GM12878 (cell line): ENCODE data around the gene GABRA1. TPM values are rescaled to one million over a fixed set of nuclear protein-coding genes. Genes with fewer than 3 reads are reported as not detected.

Source experiments
- ATAC-seq: fragments of 200-7000 bp; cut with Tn5 transposase; 3 replicates; pipeline ENCODE4 v1.9.1; 2020; ENCODE audit warnings: mild to moderate bottlenecking, moderate library complexity
- BruUV-seq: library from RNA; stranded (reverse); fragments of 400-500 nt; replicated peaks from 2 replicates; lab custom pipeline; 2021; lab: Mats Ljungman, UMichigan
- CTCF ChIA-PET: fragments of 300-600 bp; sonication (Branson Sonifier 250); formaldehyde crosslinking; extraction: SDS; loops from one replicate; lab custom pipeline; 2021; ENCODE audit warnings: inconsistent platforms; lab: Yijun Ruan, JAX
- POLR2A ChIA-PET: fragments of 350-600 bp; formaldehyde crosslinking; extraction: SDS; loops from one replicate; lab custom pipeline; 2021; ENCODE audit warnings: inconsistent platforms; lab: Charles Lee
- RAD21 ChIA-PET: fragments of 300-600 bp; sonication (Branson Sonifier 250); formaldehyde crosslinking; loops from one replicate; lab custom pipeline; 2023; ENCODE audit warnings: antibody characterized with exemption; ENCODE audit not compliant: unreplicated experiment; lab: Charles Lee
- SMC1A ChIA-PET: fragments of 300-600 bp; sonication (Branson Sonifier 250); formaldehyde crosslinking; loops from one replicate; lab custom pipeline; 2023; ENCODE audit not compliant: unreplicated experiment, uncharacterized antibody; lab: Charles Lee
- DNase-seq: peaks from one replicate; pipeline ENCODE4 v3.0.0-alpha.2; 2011; ENCODE audit warnings: low read depth, low spot score
- FAIRE-seq: peaks from 3 replicates; lab custom pipeline; 2011; peaks lifted over from hg19 to GRCh38; lab: Jason Lieb, UNC
- H2AFZ ChIP-seq: 2 replicates; pipeline ENCODE4 v1.6.0; 2011; ENCODE audit warnings: low read depth, low read length, control low read depth; ENCODE audit not compliant: control insufficient read depth
- H3K27ac ChIP-seq: 2 replicates; pipeline ENCODE4 v1.5.1; 2011; ENCODE audit warnings: control low read depth; ENCODE audit not compliant: control insufficient read depth, insufficient read depth
- H3K27me3 ChIP-seq, 2 experiments: replicated peaks in 1 of 2; 2 replicates each; pipeline versions ENCODE4 v1.6.0 to v1.6.1; 2011; ENCODE audit warnings: low read length in 1 of 2; ENCODE audit not compliant: control insufficient read depth in 2 of 2, insufficient read depth in 2 of 2
- H3K36me3 ChIP-seq, 2 experiments: 2 replicates each; pipeline ENCODE4 v1.5.1; 2011; ENCODE audit warnings: low read length in 1 of 2; ENCODE audit not compliant: control insufficient read depth in 2 of 2, insufficient read depth in 2 of 2
- H3K4me1 ChIP-seq: 2 replicates; pipeline ENCODE4 v1.6.1; 2011; ENCODE audit warnings: mild to moderate bottlenecking, low read length, moderate library complexity, mixed read lengths; ENCODE audit not compliant: control insufficient read depth, insufficient read depth
- H3K4me2 ChIP-seq: 2 replicates; pipeline ENCODE4 v1.6.0; 2011; ENCODE audit warnings: control low read depth; ENCODE audit not compliant: control insufficient read depth, insufficient read depth
- H3K4me3 ChIP-seq: fragments of 200-600 bp; sonication (generic); 2 replicates; pipeline ENCODE4 v1.5.1; 2016
- H3K79me2 ChIP-seq: 2 replicates; pipeline ENCODE4 v1.6.0; 2011; ENCODE audit warnings: low read length; ENCODE audit not compliant: control insufficient read depth, insufficient read depth
- H3K9ac ChIP-seq: 2 replicates; pipeline ENCODE4 v1.8.0; 2011; ENCODE audit warnings: low read length, control low read depth, mixed read lengths; ENCODE audit not compliant: control insufficient read depth, insufficient read depth
- H3K9me3 ChIP-seq: replicated peaks from 3 replicates; pipeline ENCODE4 v1.5.1; 2011; ENCODE audit warnings: mild to moderate bottlenecking, low read length; ENCODE audit not compliant: control insufficient read depth, insufficient read depth
- H4K20me1 ChIP-seq: 2 replicates; pipeline ENCODE4 v1.6.0; 2011; ENCODE audit not compliant: control insufficient read depth, insufficient read depth
- CBX3 ChIP-seq: fragments of 200-600 bp; sonication (generic); IDR thresholded peaks from 2 replicates; pipeline ENCODE4 v1.6.1; 2016; ENCODE audit warnings: low read depth, borderline replicate concordance
- CTCF ChIP-seq, 3 experiments: IDR thresholded peaks in 2 of 3; conservative IDR thresholded peaks in 1 of 3; 2 replicates each; pipeline ENCODE4 v1.5.1; 2011; ENCODE audit warnings: low read depth in 3 of 3, low read length in 3 of 3, mild to moderate bottlenecking in 3 of 3, control low read depth in 2 of 3, moderate library complexity in 2 of 3, inconsistent platforms in 1 of 3, mixed read lengths in 1 of 3; ENCODE audit not compliant: control insufficient read depth in 2 of 3, insufficient read depth in 1 of 3; ENCODE audit errors: extremely low read depth in 1 of 3
- IRF5 ChIP-seq: fragments of 450-650 bp; IDR thresholded peaks from 2 replicates; pipeline ENCODE4 v1.6.1; 2017; ENCODE audit warnings: borderline replicate concordance
- KDM1A ChIP-seq: fragments of 200-600 bp; sonication (generic); IDR thresholded peaks from 2 replicates; pipeline ENCODE4 v1.6.1; 2016; ENCODE audit warnings: borderline replicate concordance
- RAD21 ChIP-seq: IDR thresholded peaks from 2 replicates; pipeline ENCODE4 v1.6.1; 2011; ENCODE audit warnings: mild to moderate bottlenecking, low read depth, low read length, moderate library complexity; ENCODE audit not compliant: insufficient read depth
- SP1 ChIP-seq: IDR thresholded peaks from one replicate; pipeline ENCODE4 v1.6.1; 2011; ENCODE audit warnings: low read depth, low read length
- SREBF1 ChIP-seq: IDR thresholded peaks from 2 replicates; pipeline ENCODE4 v1.6.1; 2012; ENCODE audit warnings: mild to moderate bottlenecking, low read length
- SREBF2 ChIP-seq: IDR thresholded peaks from 2 replicates; pipeline ENCODE4 v1.6.1; 2012; ENCODE audit warnings: mild to moderate bottlenecking, low read length
- WGBS: methylation state at CpG from one replicate; pipeline ENCODE4 v1.1.6; 2016; ENCODE audit warnings: low lambda C conversion rate; ENCODE audit not compliant: insufficient replicate concordance, insufficient coverage; ENCODE audit errors: missing lambda C conversion rate; 5-methylcytosine and 5-hydroxymethylcytosine counted together
- in situ Hi-C: fragments of 300-500 bp; cut with MboI; formaldehyde crosslinking; loops from 9 replicates; pipeline ENCODE4 v1.14.3; 2018; ENCODE audit warnings: mixed read lengths
- intact Hi-C: fragments of 100-400 bp; cut with micrococcal nuclease; formaldehyde crosslinking; loops from one replicate; pipeline ENCODE4 v1.14.2; 2022; ENCODE audit not compliant: unreplicated experiment
- polyA plus RNA-seq, 11 experiments: library from polyadenylated mRNA; depleted of rRNA in 4 of 11; unstranded in 6 of 11; stranded (reverse) in 5 of 11; fragments of >200 nt; fragmentation: Nextera tagmentation in 4 of 11; fragmentation: Illumina TruSeq in 1 of 11; extraction: Ambion mirVana in 4 of 11; extraction: Trizol in 1 of 11; gene quantifications; 1 replicate in 1 of 11; 2 replicates in 10 of 11; pipeline versions ENCODE4 v1.2.1 to v1.2.3, GENCODE V29; 2011 to 2016; ENCODE audit warnings: inconsistent platforms in 2 of 11, missing spikeins in 2 of 11, low read depth in 1 of 11
- total RNA-seq, 4 experiments: library from RNA; depleted of rRNA in 3 of 4; stranded (reverse); fragments of >200 nt in 3 of 4; fragmentation: Illumina TruSeq in 1 of 4; extraction: Trizol in 1 of 4; gene quantifications; 2 replicates each; pipeline versions ENCODE4 v1.2.1 to v1.2.3, GENCODE V29; 2013 to 2021
- TF ChIP-seq, protein P1 (sequence below): fragments of 450-650 bp; IDR thresholded peaks from 2 replicates; pipeline ENCODE4 v1.6.1; 2018; ENCODE audit warnings: borderline replicate concordance, mild to moderate bottlenecking; ENCODE audit not compliant: partially characterized antibody

The GABRA1 gene
- total and polyA plus RNA-seq, 10 of the 15 experiments (the other 5 are each of a cell fraction or from before 2014, with no cell fraction given), result not detected

GRCh38 chr5:161850491-161850890 lies 2.6 kb downstream of the GABRA1 start (continued):
- TF ChIP-seq, protein P1, sequence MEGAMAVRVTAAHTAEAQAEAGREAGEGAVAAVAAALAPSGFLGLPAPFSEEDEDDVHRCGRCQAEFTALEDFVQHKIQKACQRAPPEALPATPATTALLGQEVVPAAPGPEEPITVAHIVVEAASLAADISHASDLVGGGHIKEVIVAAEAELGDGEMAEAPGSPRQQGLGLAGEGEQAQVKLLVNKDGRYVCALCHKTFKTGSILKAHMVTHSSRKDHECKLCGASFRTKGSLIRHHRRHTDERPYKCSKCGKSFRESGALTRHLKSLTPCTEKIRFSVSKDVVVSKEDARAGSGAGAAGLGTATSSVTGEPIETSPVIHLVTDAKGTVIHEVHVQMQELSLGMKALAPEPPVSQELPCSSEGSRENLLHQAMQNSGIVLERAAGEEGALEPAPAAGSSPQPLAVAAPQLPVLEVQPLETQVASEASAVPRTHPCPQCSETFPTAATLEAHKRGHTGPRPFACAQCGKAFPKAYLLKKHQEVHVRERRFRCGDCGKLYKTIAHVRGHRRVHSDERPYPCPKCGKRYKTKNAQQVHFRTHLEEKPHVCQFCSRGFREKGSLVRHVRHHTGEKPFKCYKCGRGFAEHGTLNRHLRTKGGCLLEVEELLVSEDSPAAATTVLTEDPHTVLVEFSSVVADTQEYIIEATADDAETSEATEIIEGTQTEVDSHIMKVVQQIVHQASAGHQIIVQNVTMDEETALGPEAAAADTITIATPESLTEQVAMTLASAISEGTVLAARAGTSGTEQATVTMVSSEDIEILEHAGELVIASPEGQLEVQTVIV, result no peak
- no peak for TF ChIP-seq SP1
- TF ChIP-seq SREBF1, result no peak

DNA sequence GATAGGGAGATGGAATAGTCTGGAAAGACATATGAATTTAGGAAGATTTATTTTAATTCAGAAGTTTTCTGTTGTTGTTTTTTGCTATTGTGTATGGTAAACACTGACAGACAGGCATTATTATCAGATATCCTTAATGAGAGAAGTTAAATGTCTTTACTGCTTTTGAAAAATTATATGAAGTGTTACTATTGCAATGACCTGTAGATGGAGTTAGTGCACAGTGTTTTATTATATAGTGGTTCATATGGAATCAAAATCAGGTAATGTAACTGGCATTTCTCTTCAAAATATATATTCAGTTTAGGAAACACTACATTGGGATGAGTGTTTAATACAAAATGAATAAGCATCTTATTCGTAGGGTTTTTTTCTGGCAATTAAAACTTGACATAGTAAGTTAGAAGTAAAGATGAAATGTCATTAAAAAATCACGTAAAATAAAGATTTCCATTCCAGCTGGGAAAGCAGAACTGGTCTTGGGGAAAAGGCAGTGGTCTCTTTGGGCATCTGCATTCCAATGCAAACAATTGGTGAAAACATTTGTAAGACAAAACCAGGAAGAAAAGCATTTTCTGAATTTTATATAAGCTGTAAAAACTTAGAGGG lies 3.9 kb downstream of the GABRA1 start:
- Histone ChIP-seq H3K4me3 (no peak overlapping the region), H3K9me3 (no peaks in the 10 kb centered on the region), H3K9ac (no peak overlapping the region), H3K27ac (no peak overlapping the region), H3K4me2 (no peak overlapping the region), H3K27me3 (no peaks in the 10 kb centered on the region), H2AFZ (no peak overlapping the region), H3K4me1 (no peaks in the 10 kb centered on the region), H3K79me2 (no peaks in the 10 kb centered on the region), H4K20me1 (no peaks in the 10 kb centered on the region), H3K36me3 (no peaks in the 10 kb centered on the region)
- no peak for DNase-seq
- CTCF ChIA-PET, result interaction anchor here (1.9 to 3.2 kb wide), 2 partner anchors 1496 to 1557 kb away, joined by 12 to 15 read pairs; no protein-coding TSS in a partner anchor
- POLR2A ChIA-PET, result no interaction called here
- peak; percentile 47; the same call in 2 of the 3 replicates for ATAC-seq
- in situ Hi-C loops (no loop called here), intact Hi-C loops (loop anchor here (2.0 to 5.0 kb wide), 2 partner anchors 1496 to 1557 kb away; no protein-coding TSS in a partner anchor)
- SMC1A ChIA-PET, result interaction anchor here (0.8 to 1.1 kb wide), 2 partner anchors 10 to 1497 kb away, joined by 3 read pairs; no protein-coding TSS in a partner anchor
- TF ChIP-seq CTCF (IDR thresholded peaks at IDR 0.05 in 2 of 3, conservative IDR thresholded peaks at IDR 0.05 in 1 of 3; ENCODE audit: control insufficient read depth in 2 of 3, extremely low read depth in 1 of 3, insufficient read depth in 1 of 3, low read depth in 3 of 3, low read length in 3 of 3) (peak in 2 of 3 experiments; percentile 9 to 24; a peak in 2 of 6 replicates), SREBF2 (no peak), IRF5 (no peak), RAD21 (peak; percentile 22; the same call in 1 of the 2 replicates), CBX3 (no peak), KDM1A (no peak)
- no peak for FAIRE-seq
- BruUV-seq, result no TSS peak
- RAD21 ChIA-PET, result interaction anchor here (0.9 kb wide), 1 partner anchor 8 kb away, joined by 4 read pairs; no protein-coding TSS in a partner anchor
- whole genome bisulfite sequencing, result 0% methylated on average over 2 of the region's 2 CpGs
